NB4 (cell line): ENCODE data around the gene TSHZ2.
"Not testable (repeated sequence)": the region's sequence is repeated elsewhere in the genome, so short reads cannot be mapped to it uniquely, and the experiment has no call there.

Experiments
- DNase-seq: peaks from one replicate; pipeline ENCODE4 v3.0.0; 2010; ENCODE audit warnings: low read depth
- H3K4me3 ChIP-seq: one replicate; pipeline ENCODE4 v1.5.1; 2011; ENCODE audit warnings: mild to moderate bottlenecking, low read depth, low read length, moderate library complexity
- CTCF ChIP-seq: IDR thresholded peaks from one replicate; pipeline ENCODE4 v1.5.1; 2012; ENCODE audit warnings: low read depth, low read length
- MAX ChIP-seq: IDR thresholded peaks from 2 replicates; pipeline ENCODE4 v1.6.1; 2011; ENCODE audit warnings: low read depth, low read length
- MYC ChIP-seq: IDR thresholded peaks from 2 replicates; pipeline ENCODE4 v1.6.1; 2011; ENCODE audit warnings: low read depth, low read length
- POLR2A ChIP-seq: IDR thresholded peaks from 2 replicates; pipeline ENCODE4 v1.6.1; 2011; ENCODE audit warnings: mild to moderate bottlenecking; ENCODE audit not compliant: insufficient read length; ENCODE audit errors: extremely low read depth

TSHZ2 gene

GRCh38 chr20:53087037-53087777 lies 115.0 kb downstream of the TSHZ2 start:
- TF ChIP-seq MAX (no peak), CTCF (no peak), POLR2A (no peak), MYC (no peak)
- DNase-seq: no peak

GRCh38 chr20:53088786-53089185 lies 116.6 kb downstream of the TSHZ2 start:
- DNase-seq: no peak
- no peak overlapping the region for H3K4me3 ChIP-seq
- TF ChIP-seq POLR2A (no peak), MAX (no peak), MYC (no peak), CTCF (no peak)

More at GRCh38 chr20:53087037-53087777, 115.0 kb downstream of the TSHZ2 start:
- no peak overlapping the region for H3K4me3 ChIP-seq

- not testable (repeated sequence) for DNase-seq, H3K4me3 ChIP-seq
These were observed 117.7 kb downstream of the TSHZ2 start for GRCh38 chr20:53089851-53090250.

GRCh38 chr20:53091789-53092188 lies 119.6 kb downstream of the TSHZ2 start:
- no peak overlapping the region for H3K4me3 ChIP-seq
- TF ChIP-seq CTCF (no peak), MYC (no peak), MAX (no peak), POLR2A (no peak)
- DNase-seq: no peak

- TF ChIP-seq MAX: no peak
- TF ChIP-seq CTCF: no peak
- TF ChIP-seq MYC: no peak
- no peak for TF ChIP-seq POLR2A
- no peak overlapping the region for H3K4me3 ChIP-seq
- no peak for DNase-seq
These were observed 120.7 kb downstream of the TSHZ2 start for GRCh38 chr20:53092772-53093300.

GRCh38 chr20:53097371-53097770 lies 125.2 kb downstream of the TSHZ2 start:
- no peak overlapping the region for H3K4me3 ChIP-seq
- TF ChIP-seq MYC: no peak
- no peak for TF ChIP-seq MAX
- TF ChIP-seq POLR2A: no peak
- TF ChIP-seq CTCF: no peak
- DNase-seq: no peak
